Sigmoid colon (tissue), 4 donors: ENCODE data around the gene NDST1.

Experiments
- CTCF ChIP-seq, 4 experiments: fragments of 450-650 bp in 3 of 4; fragments of 200-600 bp in 1 of 4; IDR thresholded peaks; one replicate each; pipeline ENCODE4 v1.5.1; 2016 to 2019; ENCODE audit warnings: antibody characterized with exemption in 4 of 4, mild to moderate bottlenecking in 3 of 4, moderate library complexity in 2 of 4
- EP300 ChIP-seq, 4 donors: sonication (generic); formaldehyde crosslinking; IDR thresholded peaks; one replicate each; pipeline ENCODE4 v1.6.1; 2017; ENCODE audit warnings: antibody characterized with exemption in 4 of 4
- POLR2A ChIP-seq, 2 donors: fragments of 450-650 bp; IDR thresholded peaks; one replicate each; pipeline ENCODE4 v1.6.1; 2016; ENCODE audit warnings: antibody characterized with exemption in 2 of 2, mild to moderate bottlenecking in 2 of 2, moderate library complexity in 2 of 2
- POLR2AphosphoS5 ChIP-seq, 4 donors: sonication (generic); formaldehyde crosslinking; IDR thresholded peaks; one replicate each; pipeline ENCODE4 v1.6.1; 2017; ENCODE audit warnings: antibody characterized with exemption in 4 of 4

- TF ChIP-seq CTCF (IDR thresholded peaks at IDR 0.05), result no peak
- no peak for TF ChIP-seq POLR2A (IDR thresholded peaks at IDR 0.05)
- no peak for TF ChIP-seq EP300 (IDR thresholded peaks at IDR 0.05)
- TF ChIP-seq POLR2AphosphoS5 (IDR thresholded peaks at IDR 0.05), result no peak
These were observed 46.0 kb downstream of the NDST1 start for GRCh38 chr5:150553911-150554310.
